GM21390 (cell line): ENCODE data around the gene ZBP1.

ENCODE experiments used
- ATAC-seq: cut with Tn5 transposase; IDR thresholded peaks from one replicate; pipeline ENCODE4 v1.9.1; 2021; ENCODE audit not compliant: unreplicated experiment

Gene ZBP1

DNA sequence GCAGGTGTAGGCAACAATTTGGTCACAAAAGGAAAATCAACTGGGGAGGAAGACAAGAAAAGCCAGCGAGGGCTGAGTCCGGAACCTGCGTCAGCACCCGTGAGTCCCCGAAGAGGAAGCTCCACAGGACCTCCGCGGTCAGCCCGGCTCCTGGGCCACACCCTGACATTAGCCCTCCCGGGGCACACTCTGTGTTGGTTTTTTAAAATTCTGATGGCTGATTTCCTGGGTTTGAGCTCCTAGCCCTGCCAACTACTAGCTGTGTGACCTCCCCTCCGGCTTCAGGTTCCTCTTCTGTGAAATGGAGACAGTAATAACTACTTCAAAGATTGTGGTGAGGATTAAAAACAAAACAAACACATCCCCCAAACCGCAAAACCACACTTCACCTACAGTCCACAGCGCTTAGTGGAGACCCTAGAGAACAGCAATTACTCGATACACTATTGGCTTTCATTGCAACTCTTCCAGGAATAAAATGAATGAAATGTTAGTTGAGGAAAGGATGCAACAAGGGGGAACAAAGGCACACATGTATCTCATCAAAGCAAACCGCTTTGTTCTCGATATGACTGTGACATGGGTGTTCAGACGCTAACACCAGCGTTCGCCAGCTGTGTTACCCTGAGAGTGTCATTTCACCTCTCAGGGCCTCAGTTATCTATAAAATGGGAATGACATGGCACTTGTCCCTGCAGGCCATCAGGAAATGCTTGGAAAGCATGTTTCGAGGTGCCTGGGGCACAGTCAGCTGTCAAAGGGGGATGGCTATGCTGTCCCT, 985 bp downstream of the ZBP1 start:
- peak; percentile 61 for ATAC-seq

- ATAC-seq, result no peak
Measured at GRCh38 chr20:57618764-57619050, 1.5 kb downstream of the ZBP1 start.

- no peak for ATAC-seq
Measured at GRCh38 chr20:57618091-57618763, 2.0 kb downstream of the ZBP1 start.

DNA sequence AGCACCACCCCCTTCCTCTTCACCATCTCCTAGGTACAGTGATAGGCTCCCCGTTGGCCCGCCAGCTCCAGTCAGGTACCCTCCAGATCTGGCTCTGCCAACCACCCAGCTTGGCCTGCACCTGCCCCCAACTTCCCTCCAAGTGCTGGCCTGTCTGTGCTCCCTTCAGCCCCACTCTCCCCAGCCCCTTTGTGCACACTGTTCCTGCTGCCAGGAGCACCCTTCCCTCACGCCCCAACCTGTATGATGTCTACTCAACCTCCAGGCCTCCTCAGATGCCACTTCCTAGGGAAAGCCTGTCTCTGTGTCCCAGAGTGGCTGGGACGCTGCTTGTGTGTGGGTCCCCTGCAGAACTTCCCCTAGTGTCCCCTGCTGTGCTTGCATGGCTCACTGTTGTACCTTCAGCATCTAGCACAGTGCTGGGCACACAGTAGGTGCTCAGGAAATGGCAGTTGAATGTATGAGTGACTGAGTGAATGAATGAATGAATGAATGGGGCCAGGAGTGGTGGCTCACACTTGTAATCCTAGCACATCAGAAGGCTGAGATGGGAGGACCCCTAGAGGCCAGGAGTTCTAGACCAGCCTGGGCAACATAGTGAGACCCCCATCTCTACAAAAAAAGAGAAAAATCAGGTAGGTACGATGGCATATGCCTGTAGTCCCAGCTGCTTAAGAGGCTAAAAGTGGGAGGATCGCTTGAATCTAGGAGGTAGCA, 3.0 kb downstream of the ZBP1 start:
- ATAC-seq, result no peak

DNA sequence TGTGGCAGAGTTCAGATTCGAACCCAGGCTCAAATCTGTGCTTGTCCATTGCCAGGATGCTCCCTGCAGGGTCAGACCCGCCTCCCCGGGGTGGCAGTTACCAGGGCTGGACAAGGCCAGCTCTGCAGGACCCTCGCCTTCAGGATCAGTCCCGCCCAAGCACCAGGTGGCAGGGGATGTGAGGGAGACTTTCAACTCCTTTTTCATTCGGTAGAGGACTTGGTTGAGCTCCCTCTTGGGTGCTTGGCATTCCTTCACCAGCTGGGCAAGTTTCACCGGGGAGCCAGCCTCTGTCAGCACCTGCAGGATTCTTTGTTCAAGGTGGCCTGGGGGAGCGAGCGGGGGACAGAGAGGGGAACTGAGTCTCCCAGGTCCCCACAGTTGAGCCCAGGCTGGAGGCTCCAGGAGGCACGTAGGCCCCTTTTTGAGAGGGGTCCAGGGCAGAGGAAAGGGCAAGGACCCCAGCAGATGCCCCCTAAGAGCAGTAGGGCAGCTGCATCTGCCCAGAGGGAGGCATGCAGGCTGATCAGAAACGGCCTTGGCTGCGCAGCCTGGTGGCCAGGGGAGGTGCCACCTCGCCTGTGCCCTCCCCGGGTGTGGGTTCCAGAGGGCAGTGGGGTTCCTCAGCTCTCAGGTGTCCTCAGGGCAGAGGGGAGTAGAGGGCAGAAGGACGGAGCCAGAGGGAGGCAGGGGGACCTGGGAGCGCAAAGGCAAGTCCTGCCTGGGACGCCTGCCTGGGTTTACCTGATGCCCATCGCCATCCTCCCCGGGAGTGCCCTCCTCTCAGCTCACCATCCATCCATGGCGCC, 3.9 kb downstream of the ZBP1 start:
- ATAC-seq, result no peak

DNA sequence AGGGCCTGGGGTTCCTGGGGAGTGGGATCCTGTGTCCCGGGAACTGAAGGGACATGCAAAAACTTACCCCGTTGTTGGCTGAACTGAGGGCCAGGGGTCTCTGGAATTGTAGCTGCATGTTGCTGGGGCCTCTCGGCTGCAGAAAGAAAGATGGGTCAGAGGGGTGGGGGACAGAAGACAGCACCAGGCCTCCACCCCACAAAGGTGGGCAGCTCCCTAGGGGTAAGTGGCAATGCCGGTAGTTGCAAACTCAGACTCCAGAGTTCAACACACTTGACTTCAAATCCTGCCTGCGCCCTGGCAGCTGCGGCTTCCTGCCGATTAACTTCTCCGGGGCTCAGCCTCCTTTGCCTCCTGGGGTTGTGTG, 4.8 kb downstream of the ZBP1 start:
- ATAC-seq, result no peak

- ATAC-seq, result no peak
Measured at GRCh38 chr20:57614490-57615444, 5.5 kb downstream of the ZBP1 start.

- no peak for ATAC-seq
Measured at GRCh38 chr20:57613481-57613921, 6.7 kb downstream of the ZBP1 start.

GRCh38 chr20:57612916-57613315, 7.3 kb downstream of the ZBP1 start:
- ATAC-seq, result no peak

GRCh38 chr20:57612436-57612835, 7.8 kb downstream of the ZBP1 start:
- no peak for ATAC-seq

GRCh38 chr20:57611586-57612311, 8.5 kb downstream of the ZBP1 start:
- no peak for ATAC-seq

- no peak for ATAC-seq
Measured at GRCh38 chr20:57610261-57610952, 9.8 kb downstream of the ZBP1 start.

DNA sequence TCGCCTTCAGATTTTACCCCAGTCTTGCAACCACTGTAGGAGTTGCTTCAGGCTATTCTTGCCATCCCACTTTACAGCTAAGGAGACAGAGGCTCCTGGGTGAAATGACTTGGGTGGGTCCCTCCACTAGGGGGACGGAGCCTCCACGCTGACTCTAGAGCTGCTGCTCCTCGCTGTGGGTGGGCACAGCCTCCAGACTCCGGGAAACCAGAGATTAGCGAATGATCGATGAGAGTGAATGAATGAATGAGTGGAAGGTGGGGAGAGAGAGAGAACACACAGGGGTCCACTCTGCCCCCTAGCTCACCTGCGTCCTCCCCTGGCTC, 10.4 kb downstream of the ZBP1 start:
- no peak for ATAC-seq

DNA sequence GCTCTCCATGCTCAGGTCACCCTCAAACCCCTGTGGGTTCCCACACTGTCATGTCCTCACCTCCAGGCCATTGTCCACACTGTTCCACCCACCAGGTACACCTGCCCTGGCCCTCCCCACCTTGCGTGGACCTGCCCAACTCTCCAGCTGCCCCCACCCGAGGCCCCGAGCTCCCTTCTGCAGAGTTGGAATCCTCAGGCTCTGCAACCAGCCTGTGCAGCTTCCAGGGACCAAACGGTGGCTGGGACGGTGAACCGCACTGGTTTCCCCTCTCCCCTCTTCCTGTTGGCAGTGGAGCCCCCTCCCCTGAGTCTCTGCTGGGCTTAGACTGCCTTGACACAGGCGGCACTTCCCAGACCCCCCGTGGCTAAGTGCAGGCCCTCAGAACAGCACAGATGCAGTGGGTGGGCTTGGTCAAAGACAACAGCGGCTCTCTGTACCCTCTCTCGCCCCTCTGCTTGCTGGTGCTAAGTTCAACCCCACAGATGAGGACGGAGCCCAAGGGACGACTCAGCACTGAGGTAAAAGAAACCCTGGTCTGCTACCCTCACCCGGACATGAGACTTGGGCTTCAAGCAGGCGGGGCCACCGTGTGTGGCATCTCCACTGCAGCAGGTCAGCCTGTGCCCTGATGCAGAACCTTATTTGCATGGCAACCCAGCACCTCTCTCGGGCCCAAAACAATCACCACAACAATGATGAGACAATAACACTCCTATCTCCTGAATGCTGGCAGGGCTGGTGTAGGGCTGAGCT, 11.0 kb downstream of the ZBP1 start:
- ATAC-seq, result no peak

DNA sequence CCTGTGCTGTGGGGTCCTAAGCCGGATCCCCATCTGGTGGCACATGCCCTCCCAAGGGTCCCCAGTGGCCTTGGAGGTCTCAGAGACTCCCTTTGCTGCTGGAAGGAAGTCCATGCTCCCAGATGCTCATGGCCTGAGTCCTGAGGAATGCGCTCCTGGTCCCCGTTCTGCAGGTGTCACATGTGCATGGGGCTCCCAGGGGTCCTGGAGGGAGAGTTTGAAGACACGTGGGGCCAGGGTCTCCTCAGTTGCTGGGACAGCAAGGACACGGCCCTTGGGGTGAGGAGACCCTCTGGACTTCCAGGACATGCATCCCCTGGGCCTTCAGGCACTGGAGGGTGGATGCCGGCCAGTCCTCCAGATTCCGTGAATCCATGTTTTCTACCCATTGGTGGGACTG, 11.7 kb downstream of the ZBP1 start:
- ATAC-seq, result no peak

GRCh38 chr20:57605878-57606277, 14.3 kb downstream of the ZBP1 start:
- ATAC-seq, result no peak

GRCh38 chr20:57605045-57605444, 15.2 kb downstream of the ZBP1 start:
- ATAC-seq, result no peak

GRCh38 chr20:57603120-57603519, 17.1 kb downstream of the ZBP1 start:
- no peak for ATAC-seq
